IgD-negative memory B cell (primary cell): ENCODE data around the gene LDLR. TPM values are rescaled to one million over a fixed set of nuclear protein-coding genes. Genes with fewer than 3 reads are reported as not detected.
"Not testable (repeated sequence)": the region's sequence is repeated elsewhere in the genome, so short reads cannot be mapped to it uniquely, and the experiment has no call there.

Experiments
- H3K27ac Mint-ChIP-seq, 3 donors: one replicate each; pipeline ENCODE4 v1.8.0; 2020 to 2022; ENCODE audit warnings: mild to moderate bottlenecking in 3 of 3, mixed read lengths in 3 of 3, moderate library complexity in 1 of 3
- H3K27me3 Mint-ChIP-seq: one replicate; pipeline ENCODE4 v1.8.0; 2021; ENCODE audit warnings: mixed read lengths
- H3K36me3 Mint-ChIP-seq: one replicate; pipeline ENCODE4 v1.8.0; 2020; ENCODE audit warnings: mild to moderate bottlenecking, mixed read lengths
- H3K4me1 Mint-ChIP-seq, 3 donors: one replicate each; pipeline ENCODE4 v1.8.0; 2020 to 2022; ENCODE audit warnings: mixed read lengths in 3 of 3, mild to moderate bottlenecking in 1 of 3
- H3K4me3 Mint-ChIP-seq, 4 donors: one replicate each; pipeline ENCODE4 v1.8.0; 2020 to 2022; ENCODE audit warnings: mild to moderate bottlenecking in 4 of 4, mixed read lengths in 4 of 4, moderate library complexity in 3 of 4
- H3K9me3 Mint-ChIP-seq, 3 donors: one replicate each; pipeline ENCODE4 v1.8.0; 2020 to 2021; ENCODE audit warnings: mixed read lengths in 3 of 3, mild to moderate bottlenecking in 1 of 3
- polyA plus RNA-seq: library from polyadenylated mRNA; unstranded; fragments of 300-500 nt; fragmentation: Illumina TruSeq; gene quantifications from one replicate; pipeline ENCODE4 v1.2.3, GENCODE V29; 2021

Gene LDLR
- polyA plus RNA-seq, 1 donor from 2014 or later = 3.3 TPM

DNA sequence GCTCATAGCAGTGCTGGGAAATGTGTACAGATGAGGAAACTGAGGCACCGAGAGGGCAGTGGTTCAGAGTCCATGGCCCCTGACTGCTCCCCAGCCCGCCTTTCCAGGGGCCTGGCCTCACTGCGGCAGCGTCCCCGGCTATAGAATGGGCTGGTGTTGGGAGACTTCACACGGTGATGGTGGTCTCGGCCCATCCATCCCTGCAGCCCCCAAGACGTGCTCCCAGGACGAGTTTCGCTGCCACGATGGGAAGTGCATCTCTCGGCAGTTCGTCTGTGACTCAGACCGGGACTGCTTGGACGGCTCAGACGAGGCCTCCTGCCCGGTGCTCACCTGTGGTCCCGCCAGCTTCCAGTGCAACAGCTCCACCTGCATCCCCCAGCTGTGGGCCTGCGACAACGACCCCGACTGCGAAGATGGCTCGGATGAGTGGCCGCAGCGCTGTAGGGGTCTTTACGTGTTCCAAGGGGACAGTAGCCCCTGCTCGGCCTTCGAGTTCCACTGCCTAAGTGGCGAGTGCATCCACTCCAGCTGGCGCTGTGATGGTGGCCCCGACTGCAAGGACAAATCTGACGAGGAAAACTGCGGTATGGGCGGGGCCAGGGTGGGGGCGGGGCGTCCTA is 15.9 kb downstream of the LDLR start:
- H3K4me3 Mint-ChIP-seq = no peak overlapping the region
- H3K9me3 Mint-ChIP-seq = peaks cover 0 to under 1% (median 0%) of the 10 kb centered on the region in 3 donors
- no peaks in the 10 kb centered on the region for H3K4me1 Mint-ChIP-seq
- no peak overlapping the region for H3K27ac Mint-ChIP-seq
- no peaks in the 10 kb centered on the region for H3K36me3 Mint-ChIP-seq
- no peaks in the 10 kb centered on the region for H3K27me3 Mint-ChIP-seq

DNA sequence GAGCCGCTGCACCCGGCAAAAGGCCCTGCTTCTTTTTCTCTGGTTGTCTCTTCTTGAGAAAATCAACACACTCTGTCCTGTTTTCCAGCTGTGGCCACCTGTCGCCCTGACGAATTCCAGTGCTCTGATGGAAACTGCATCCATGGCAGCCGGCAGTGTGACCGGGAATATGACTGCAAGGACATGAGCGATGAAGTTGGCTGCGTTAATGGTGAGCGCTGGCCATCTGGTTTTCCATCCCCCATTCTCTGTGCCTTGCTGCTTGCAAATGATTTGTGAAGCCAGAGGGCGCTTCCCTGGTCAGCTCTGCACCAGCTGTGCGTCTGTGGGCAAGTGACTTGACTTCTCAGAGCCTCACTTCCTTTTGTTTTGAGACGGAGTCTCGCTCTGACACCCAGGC is 17.2 kb downstream of the LDLR start:
- no peak overlapping the region for H3K27ac Mint-ChIP-seq
- no peaks in the 10 kb centered on the region for H3K9me3 Mint-ChIP-seq
- H3K4me3 Mint-ChIP-seq = peak overlapping the region in 1 of 4 donors; percentile 38

GRCh38 chr19:11108746-11109145 is 19.5 kb downstream of the LDLR start:
- Mint-ChIP-seq H3K27ac (no peak overlapping the region), H3K4me1 (no peaks in the 10 kb centered on the region), H3K4me3 (no peak overlapping the region), H3K27me3 (no peaks in the 10 kb centered on the region), H3K36me3 (no peaks in the 10 kb centered on the region), H3K9me3 (no peaks in the 10 kb centered on the region)

More for the DNA sequence above, 17.2 kb downstream of the LDLR start:
- Mint-ChIP-seq H3K36me3 (no peaks in the 10 kb centered on the region), H3K27me3 (no peaks in the 10 kb centered on the region), H3K4me1 (no peaks in the 10 kb centered on the region)

DNA sequence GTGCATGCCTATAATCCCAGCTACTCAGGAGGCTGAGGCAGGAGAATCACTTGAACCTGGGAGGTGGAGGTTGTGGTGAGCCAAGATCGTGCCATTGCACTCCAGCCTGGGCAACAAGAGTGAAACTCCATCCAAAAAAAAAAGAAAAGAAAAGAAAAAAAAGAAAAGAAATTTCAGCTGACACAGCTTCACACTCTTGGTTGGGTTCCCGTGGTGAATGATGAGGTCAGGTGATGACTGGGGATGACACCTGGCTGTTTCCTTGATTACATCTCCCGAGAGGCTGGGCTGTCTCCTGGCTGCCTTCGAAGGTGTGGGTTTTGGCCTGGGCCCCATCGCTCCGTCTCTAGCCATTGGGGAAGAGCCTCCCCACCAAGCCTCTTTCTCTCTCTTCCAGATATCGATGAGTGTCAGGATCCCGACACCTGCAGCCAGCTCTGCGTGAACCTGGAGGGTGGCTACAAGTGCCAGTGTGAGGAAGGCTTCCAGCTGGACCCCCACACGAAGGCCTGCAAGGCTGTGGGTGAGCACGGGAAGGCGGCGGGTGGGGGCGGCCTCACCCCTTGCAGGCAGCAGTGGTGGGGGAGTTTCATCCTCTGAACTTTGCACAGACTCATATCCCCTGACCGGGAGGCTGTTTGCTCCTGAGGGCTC is 22.0 kb downstream of the LDLR start:
- no peaks in the 10 kb centered on the region for H3K27me3 Mint-ChIP-seq
- peak overlapping the region in 1 of 3 donors; percentile 10 for H3K27ac Mint-ChIP-seq
- no peaks in the 10 kb centered on the region for H3K9me3 Mint-ChIP-seq
- H3K4me1 Mint-ChIP-seq = peaks cover 0 to 2% (median 0%) of the 10 kb centered on the region in 3 donors
- H3K36me3 Mint-ChIP-seq = no peaks in the 10 kb centered on the region
- no peak overlapping the region for H3K4me3 Mint-ChIP-seq

DNA sequence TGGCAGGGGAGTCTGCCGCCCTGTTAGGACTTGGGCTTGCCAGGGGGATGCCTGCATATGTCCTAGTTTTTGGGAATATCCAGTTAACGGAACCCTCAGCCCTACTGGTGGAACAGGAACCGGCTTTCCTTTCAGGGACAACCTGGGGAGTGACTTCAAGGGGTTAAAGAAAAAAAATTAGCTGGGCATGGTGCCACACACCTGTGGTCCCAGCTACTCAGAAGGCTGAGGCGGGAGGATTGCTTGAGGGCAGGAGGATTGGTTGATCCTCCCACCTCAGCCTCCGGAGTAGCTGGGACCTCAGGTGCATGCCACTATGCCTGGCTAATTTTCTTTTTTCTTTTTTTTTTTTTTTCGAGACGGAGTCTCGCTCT is 22.5 kb downstream of the LDLR start:
- H3K4me1 Mint-ChIP-seq = peaks cover 0 to 2% (median 0%) of the 10 kb centered on the region in 3 donors
- H3K9me3 Mint-ChIP-seq = peaks cover 0 to under 1% (median 0%) of the 10 kb centered on the region in 3 donors
- no peaks in the 10 kb centered on the region for H3K36me3 Mint-ChIP-seq
- H3K27ac Mint-ChIP-seq = no peak overlapping the region
- no peak overlapping the region for H3K4me3 Mint-ChIP-seq
- no peaks in the 10 kb centered on the region for H3K27me3 Mint-ChIP-seq

GRCh38 chr19:11113140-11113708 is 24.0 kb downstream of the LDLR start:
- H3K36me3 Mint-ChIP-seq = no peaks in the 10 kb centered on the region
- peaks cover 0 to 1% (median 0%) of the 10 kb centered on the region in 3 donors for H3K9me3 Mint-ChIP-seq
- no peak overlapping the region for H3K27ac Mint-ChIP-seq
- no peaks in the 10 kb centered on the region for H3K27me3 Mint-ChIP-seq
- H3K4me3 Mint-ChIP-seq = no peak overlapping the region
- peaks cover 0 to 2% (median 0%) of the 10 kb centered on the region in 3 donors for H3K4me1 Mint-ChIP-seq

DNA sequence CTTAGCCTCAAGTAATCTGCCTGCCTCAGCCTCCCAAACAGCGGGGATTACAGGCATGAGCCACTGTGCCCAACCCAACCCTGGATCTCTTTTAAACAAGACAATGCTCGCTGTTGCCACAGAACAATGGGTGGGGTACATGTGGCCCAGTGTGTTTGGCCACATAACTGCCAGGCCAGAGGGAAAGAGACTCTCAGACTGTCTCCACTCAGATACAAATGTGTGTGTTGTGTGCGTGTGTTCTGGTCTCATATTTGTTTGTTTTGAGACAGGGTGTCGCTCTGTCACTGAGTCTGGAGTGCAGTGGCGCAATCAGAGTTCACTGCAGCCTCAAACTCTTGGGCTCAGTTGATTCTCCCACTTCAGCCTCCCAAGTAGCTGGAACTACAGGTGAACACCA is 25.8 kb downstream of the LDLR start:
- H3K36me3 Mint-ChIP-seq = no peaks in the 10 kb centered on the region
- no peak overlapping the region for H3K4me3 Mint-ChIP-seq
- H3K4me1 Mint-ChIP-seq = peaks cover 0 to 2% (median 0%) of the 10 kb centered on the region in 3 donors
- no peak overlapping the region for H3K27ac Mint-ChIP-seq
- H3K9me3 Mint-ChIP-seq = peaks cover 0 to 1% (median 0%) of the 10 kb centered on the region in 3 donors
- no peaks in the 10 kb centered on the region for H3K27me3 Mint-ChIP-seq

DNA sequence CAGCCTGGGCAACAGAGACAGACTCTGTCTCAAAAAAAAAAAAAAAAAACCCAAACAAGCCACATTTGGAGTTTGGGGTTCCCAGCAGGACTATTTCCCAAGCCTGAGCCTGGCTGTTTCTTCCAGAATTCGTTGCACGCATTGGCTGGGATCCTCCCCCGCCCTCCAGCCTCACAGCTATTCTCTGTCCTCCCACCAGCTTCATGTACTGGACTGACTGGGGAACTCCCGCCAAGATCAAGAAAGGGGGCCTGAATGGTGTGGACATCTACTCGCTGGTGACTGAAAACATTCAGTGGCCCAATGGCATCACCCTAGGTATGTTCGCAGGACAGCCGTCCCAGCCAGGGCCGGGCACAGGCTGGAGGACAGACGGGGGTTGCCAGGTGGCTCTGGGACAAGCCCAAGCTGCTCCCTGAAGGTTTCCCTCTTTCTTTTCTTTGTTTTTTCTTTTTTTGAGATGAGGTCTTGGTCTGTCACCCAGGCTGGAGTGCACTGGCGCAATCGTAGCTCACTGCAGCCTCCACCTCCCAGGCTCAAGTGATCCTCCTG is 26.7 kb downstream of the LDLR start:
- Mint-ChIP-seq H3K9me3 (peaks cover 0 to 1% (median 0%) of the 10 kb centered on the region in 3 donors), H3K36me3 (no peaks in the 10 kb centered on the region), H3K4me3 (no peak overlapping the region), H3K4me1 (peaks cover 0 to 2% (median 0%) of the 10 kb centered on the region in 3 donors), H3K27ac (peak overlapping the region in 1 of 3 donors; percentile 16), H3K27me3 (no peaks in the 10 kb centered on the region)

- H3K27ac Mint-ChIP-seq = no peak overlapping the region
- no peaks in the 10 kb centered on the region for H3K27me3 Mint-ChIP-seq
- H3K4me3 Mint-ChIP-seq = no peak overlapping the region
Observed at GRCh38 chr19:11116507-11116906, 27.2 kb downstream of the LDLR start.

DNA sequence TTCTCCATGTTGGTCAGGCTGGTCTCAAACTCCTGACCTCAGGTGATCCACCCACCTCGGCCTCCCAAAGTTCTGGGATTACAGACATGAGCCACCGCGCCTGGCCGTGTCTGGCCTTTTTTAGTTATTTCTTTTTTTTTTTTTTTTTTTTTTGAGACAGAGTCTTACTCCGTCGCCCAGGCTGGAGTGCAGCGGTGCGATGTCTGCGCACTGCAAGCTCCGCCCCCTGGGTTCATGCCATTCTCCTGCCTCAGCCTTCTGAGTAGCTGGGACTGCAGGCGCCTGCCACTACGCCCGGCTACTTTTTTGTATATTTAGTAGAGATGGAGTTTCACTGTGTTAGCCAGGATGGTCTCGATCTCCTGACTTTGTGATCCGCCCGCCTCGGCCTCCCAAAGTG is 32.7 kb downstream of the LDLR start:
- not testable (repeated sequence) for H3K36me3 Mint-ChIP-seq, H3K4me3 Mint-ChIP-seq, H3K4me1 Mint-ChIP-seq, H3K27me3 Mint-ChIP-seq, H3K27ac Mint-ChIP-seq, H3K9me3 Mint-ChIP-seq

More at GRCh38 chr19:11116507-11116906, 27.2 kb downstream of the LDLR start:
- no peaks in the 10 kb centered on the region for H3K36me3 Mint-ChIP-seq
- peaks cover 0 to 2% (median 0%) of the 10 kb centered on the region in 3 donors for H3K4me1 Mint-ChIP-seq
- peaks cover 0 to 1% (median 0%) of the 10 kb centered on the region in 3 donors for H3K9me3 Mint-ChIP-seq

DNA sequence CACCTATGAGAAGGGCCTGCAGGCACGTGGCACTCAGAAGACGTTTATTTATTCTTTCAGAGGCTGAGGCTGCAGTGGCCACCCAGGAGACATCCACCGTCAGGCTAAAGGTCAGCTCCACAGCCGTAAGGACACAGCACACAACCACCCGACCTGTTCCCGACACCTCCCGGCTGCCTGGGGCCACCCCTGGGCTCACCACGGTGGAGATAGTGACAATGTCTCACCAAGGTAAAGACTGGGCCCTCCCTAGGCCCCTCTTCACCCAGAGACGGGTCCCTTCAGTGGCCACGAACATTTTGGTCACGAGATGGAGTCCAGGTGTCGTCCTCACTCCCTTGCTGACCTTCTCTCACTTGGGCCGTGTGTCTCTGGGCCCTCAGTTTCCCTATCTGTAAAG is 33.9 kb downstream of the LDLR start:
- Mint-ChIP-seq H3K9me3 (no peaks in the 10 kb centered on the region), H3K27ac (no peak overlapping the region), H3K4me3 (no peak overlapping the region), H3K36me3 (no peaks in the 10 kb centered on the region), H3K27me3 (no peaks in the 10 kb centered on the region), H3K4me1 (peaks cover 0 to 1% (median 0%) of the 10 kb centered on the region in 3 donors)

GRCh38 chr19:11124157-11124556 is 34.9 kb downstream of the LDLR start:
- H3K36me3 Mint-ChIP-seq = not testable (repeated sequence)

GRCh38 chr19:11125994-11126685 is 36.9 kb downstream of the LDLR start:
- no peaks in the 10 kb centered on the region for H3K36me3 Mint-ChIP-seq
- no peaks in the 10 kb centered on the region for H3K9me3 Mint-ChIP-seq
- no peak overlapping the region for H3K4me3 Mint-ChIP-seq
- no peaks in the 10 kb centered on the region for H3K27me3 Mint-ChIP-seq
- H3K4me1 Mint-ChIP-seq = peaks cover 0 to 2% (median 1%) of the 10 kb centered on the region in 3 donors
- H3K27ac Mint-ChIP-seq = no peak overlapping the region

More at GRCh38 chr19:11124157-11124556, 34.9 kb downstream of the LDLR start:
- H3K4me1 Mint-ChIP-seq, H3K4me3 Mint-ChIP-seq, H3K27ac Mint-ChIP-seq, H3K27me3 Mint-ChIP-seq, H3K9me3 Mint-ChIP-seq: not testable (repeated sequence)

- Mint-ChIP-seq H3K27me3 (no peaks in the 10 kb centered on the region), H3K27ac (peak overlapping the region in 1 of 3 donors; percentile 67), H3K4me1 (peaks cover 0 to 3% (median 1%) of the 10 kb centered on the region in 3 donors), H3K36me3 (no peaks in the 10 kb centered on the region), H3K4me3 (no peak overlapping the region), H3K9me3 (no peaks in the 10 kb centered on the region)
Observed at GRCh38 chr19:11127905-11128304, 38.6 kb downstream of the LDLR start.
